HG03175 (cell line): ENCODE measurements around the gene BAG5.

Experiments
- ATAC-seq: cut with Tn5 transposase; IDR thresholded peaks from one replicate; pipeline ENCODE4 v1.9.1; 2021; ENCODE audit warnings: mild to moderate bottlenecking, moderate library complexity; ENCODE audit not compliant: unreplicated experiment

Gene BAG5

DNA sequence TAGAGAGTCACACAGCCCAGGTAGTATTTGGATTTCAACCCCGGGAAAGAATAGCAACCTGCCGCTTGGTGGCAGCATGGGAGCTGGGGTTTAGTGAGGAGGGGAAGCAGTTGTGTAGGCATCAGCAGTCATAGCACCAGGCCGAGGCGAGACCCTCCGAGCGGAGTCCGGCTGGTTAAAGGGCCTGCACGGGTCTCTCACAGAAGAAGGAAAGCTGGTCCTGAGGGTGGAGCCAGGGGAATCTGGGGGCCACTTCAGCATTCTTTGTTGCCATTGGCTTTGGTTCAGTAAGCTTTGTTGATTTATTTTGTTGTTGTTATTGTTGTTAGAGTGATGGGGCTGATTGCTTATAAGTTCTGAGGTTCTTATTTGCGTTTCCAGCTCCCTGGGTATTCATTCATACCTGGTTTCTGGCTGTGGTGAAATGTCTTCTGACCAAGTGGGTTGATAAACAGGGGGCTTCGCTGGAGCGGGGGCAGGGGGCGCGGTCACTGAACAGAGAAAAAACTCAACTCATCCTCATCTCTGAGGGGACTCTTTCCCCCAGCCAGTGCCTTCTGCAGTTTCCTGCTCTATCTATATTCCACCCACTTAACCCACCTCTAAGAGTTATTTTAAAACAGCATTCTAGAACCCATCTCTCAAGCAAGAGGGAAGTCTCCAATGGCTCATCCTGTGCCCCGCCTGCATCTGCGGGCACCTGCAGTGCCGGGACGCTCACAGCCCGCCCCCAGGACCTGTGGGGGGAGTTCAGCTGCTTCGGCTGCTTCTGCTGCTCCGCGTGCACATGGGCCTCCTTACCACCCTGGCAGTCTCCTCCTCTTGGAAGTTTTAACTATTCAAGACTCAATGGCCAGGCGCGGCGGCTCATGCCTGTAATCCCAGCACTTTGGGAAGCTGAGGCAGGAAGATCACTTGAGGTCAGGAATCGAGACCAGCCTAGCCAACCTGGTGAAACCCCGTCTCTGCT is 51.4 kb downstream of the BAG5 start:
- ATAC-seq = no peak

- ATAC-seq = no peak
Observed at GRCh38 chr14:103509864-103510723, 52.4 kb downstream of the BAG5 start.

- no peak for ATAC-seq
Observed at GRCh38 chr14:103508521-103509329, 53.7 kb downstream of the BAG5 start.

GRCh38 chr14:103507751-103508150 is 54.7 kb downstream of the BAG5 start:
- no peak for ATAC-seq
